HCT116 (cell line): ENCODE results near the gene IRF9. TPM values are rescaled to one million over a fixed set of nuclear protein-coding genes. Genes with fewer than 3 reads are reported as not detected.

Experiments used
- ATAC-seq: fragments of 200-7000 bp; cut with Tn5 transposase; 2 replicates; pipeline ENCODE4 v1.9.1; 2020; ENCODE audit warnings: mild to moderate bottlenecking, moderate library complexity
- BruUV-seq: library from RNA; stranded (reverse); fragments of 400-500 nt; replicated peaks from 2 replicates; lab custom pipeline; 2021; lab: Mats Ljungman, UMichigan
- CTCF ChIA-PET: fragments of 300-600 bp; sonication (Branson Sonifier 250); formaldehyde crosslinking; loops from one replicate; lab custom pipeline; 2021; ENCODE audit warnings: antibody characterized with exemption; lab: Charles Lee
- POLR2A ChIA-PET: fragments of 300-600, 350-600 bp; sonication (Branson Sonifier 250); formaldehyde crosslinking; loops from one replicate; lab custom pipeline; 2021; ENCODE audit warnings: antibody characterized with exemption; lab: Charles Lee
- RAD21 ChIA-PET, 2 experiments: fragments of 300-600 bp; sonication (Branson Sonifier 250); formaldehyde crosslinking; loops; one replicate each; lab custom pipeline; 2023; ENCODE audit warnings: low total read pairs in 2 of 2; ENCODE audit not compliant: uncharacterized antibody in 2 of 2, unreplicated experiment in 2 of 2, low non-redundant PET in 1 of 2; lab: Charles Lee
- DNase-seq: peaks from one replicate; pipeline ENCODE4 v3.0.0-alpha.2; 2010; ENCODE audit warnings: low read depth, low spot score
- H2AFZ ChIP-seq: fragments of 200-600 bp; shearing (Covaris generic), sonication (generic); 2 replicates; pipeline ENCODE4 v1.6.1; 2017; ENCODE audit warnings: low read depth, mixed run types, mixed read lengths, antibody characterized with exemption, low read length; ENCODE audit not compliant: poor library complexity, severe bottlenecking
- H3K27ac ChIP-seq: 2 replicates; pipeline ENCODE4 v1.5.1; 2012; ENCODE audit warnings: low read depth, low read length
- H3K27me3 ChIP-seq: fragments of 200-600 bp; sonication (generic); 2 replicates; pipeline ENCODE4 v1.6.1; 2016; ENCODE audit warnings: mixed run types, low read length, mixed read lengths; ENCODE audit not compliant: insufficient read depth
- H3K36me3 ChIP-seq, 2 experiments: fragments of 200-500 bp in 1 of 2; fragments of 200-600 bp in 1 of 2; sonication (Bioruptor generic) in 1 of 2; sonication (generic) in 1 of 2; 2 replicates each; pipeline versions ENCODE4 v1.5.1 to v1.6.1; 2014 to 2016; ENCODE audit warnings: low read length in 2 of 2, inconsistent platforms in 1 of 2, mixed read lengths in 1 of 2, mixed run types in 1 of 2; ENCODE audit not compliant: insufficient read depth in 2 of 2, control insufficient read depth in 1 of 2
- H3K4me1 ChIP-seq, 2 experiments: fragments of 200-600 bp in 1 of 2; sonication (generic) in 1 of 2; 2 replicates each; pipeline versions ENCODE4 v1.5.1 to v1.6.1; 2012 to 2017; ENCODE audit warnings: low read length in 2 of 2, inconsistent platforms in 1 of 2, mild to moderate bottlenecking in 1 of 2, mixed read lengths in 1 of 2, mixed run types in 1 of 2, moderate library complexity in 1 of 2; ENCODE audit not compliant: insufficient read depth in 2 of 2, control insufficient read depth in 1 of 2
- H3K4me2 ChIP-seq: fragments of 200-600 bp; sonication (generic); 2 replicates; pipeline ENCODE4 v1.6.1; 2017; ENCODE audit warnings: mixed run types, low read length, mixed read lengths
- H3K4me3 ChIP-seq, 2 experiments: fragments of 200-600 bp in 1 of 2; sonication (generic) in 1 of 2; replicated peaks in 1 of 2; 2 replicates each; pipeline ENCODE4 v1.5.1; 2011 to 2016; ENCODE audit warnings: low read length in 2 of 2, control low read depth in 1 of 2, low read depth in 1 of 2, mild to moderate bottlenecking in 1 of 2, mixed read lengths in 1 of 2, mixed run types in 1 of 2
- H3K79me2 ChIP-seq: fragments of 200-600 bp; sonication (generic); 2 replicates; pipeline ENCODE4 v1.6.1; 2017; ENCODE audit warnings: mild to moderate bottlenecking, mixed run types, low read length, moderate library complexity, mixed read lengths; ENCODE audit not compliant: insufficient read depth
- H3K9ac ChIP-seq: fragments of 200-600 bp; sonication (generic); 2 replicates; pipeline ENCODE4 v1.6.1; 2016; ENCODE audit warnings: low read length, mixed read lengths
- H3K9me2 ChIP-seq: fragments of 200-600 bp; sonication (generic), shearing (Covaris generic); 2 replicates; pipeline ENCODE4 v1.6.1; 2017; ENCODE audit warnings: mixed run types, mild to moderate bottlenecking, moderate library complexity; ENCODE audit not compliant: insufficient read depth
- H3K9me3 ChIP-seq, 2 experiments: fragments of 200-500 bp in 1 of 2; fragments of 200-600 bp in 1 of 2; sonication (Bioruptor generic) in 1 of 2; sonication (generic) in 1 of 2; 2 replicates each; pipeline ENCODE4 v1.6.1; 2014 to 2017; ENCODE audit warnings: low read length in 2 of 2, mixed read lengths in 2 of 2, inconsistent platforms in 1 of 2, low read depth in 1 of 2, mild to moderate bottlenecking in 1 of 2, mixed run types in 1 of 2, moderate library complexity in 1 of 2; ENCODE audit not compliant: control insufficient read depth in 1 of 2, insufficient read depth in 1 of 2
- H4K20me1 ChIP-seq: fragments of 200-600 bp; sonication (generic), shearing (Covaris generic); 2 replicates; pipeline ENCODE4 v1.6.1; 2017; ENCODE audit warnings: mixed run types, mild to moderate bottlenecking, moderate library complexity; ENCODE audit not compliant: insufficient read depth
- EZH2 ChIP-seq: fragments of 200-600 bp; sonication (generic); IDR thresholded peaks from 2 replicates; pipeline ENCODE4 v1.6.1; 2017; ENCODE audit warnings: antibody characterized with exemption, mixed run types
- POLR2A ChIP-seq: IDR thresholded peaks from 2 replicates; pipeline ENCODE4 v1.7.0; 2011; ENCODE audit warnings: borderline replicate concordance; ENCODE audit not compliant: insufficient read depth, insufficient read length; ENCODE audit errors: extremely low read depth
- POLR2AphosphoS5 ChIP-seq: IDR thresholded peaks from 2 replicates; pipeline ENCODE4 v1.6.1; 2011; ENCODE audit warnings: mild to moderate bottlenecking, low read depth, low read length, moderate library complexity
- RAD21 ChIP-seq: IDR thresholded peaks from 2 replicates; pipeline ENCODE4 v1.6.1; 2012; ENCODE audit warnings: low read depth, mild to moderate bottlenecking
- SIN3A ChIP-seq: IDR thresholded peaks from 2 replicates; pipeline ENCODE4 v1.6.1; 2012; ENCODE audit warnings: low read depth
- SP1 ChIP-seq: IDR thresholded peaks from 2 replicates; pipeline ENCODE4 v1.6.1; 2012; ENCODE audit warnings: low read depth
- intact Hi-C: fragments of 100-400 bp; cut with micrococcal nuclease; formaldehyde crosslinking; loops from 2 replicates; pipeline ENCODE4 v1.10.0; 2022
- total RNA-seq: library from RNA; stranded (reverse); gene quantifications from one replicate; pipeline ENCODE4 v1.2.1, GENCODE V29; 2021; ENCODE audit not compliant: unreplicated experiment
- TF ChIP-seq, protein P1 (sequence below): IDR thresholded peaks from 2 replicates; pipeline ENCODE4 v1.6.1; 2011; ENCODE audit warnings: mild to moderate bottlenecking, low read length, moderate library complexity; ENCODE audit not compliant: insufficient replicate concordance; ENCODE audit errors: extremely low read depth

The IRF9 gene
- total RNA-seq, 1 experiment from 2014 or later, result 21.7 TPM

DNA sequence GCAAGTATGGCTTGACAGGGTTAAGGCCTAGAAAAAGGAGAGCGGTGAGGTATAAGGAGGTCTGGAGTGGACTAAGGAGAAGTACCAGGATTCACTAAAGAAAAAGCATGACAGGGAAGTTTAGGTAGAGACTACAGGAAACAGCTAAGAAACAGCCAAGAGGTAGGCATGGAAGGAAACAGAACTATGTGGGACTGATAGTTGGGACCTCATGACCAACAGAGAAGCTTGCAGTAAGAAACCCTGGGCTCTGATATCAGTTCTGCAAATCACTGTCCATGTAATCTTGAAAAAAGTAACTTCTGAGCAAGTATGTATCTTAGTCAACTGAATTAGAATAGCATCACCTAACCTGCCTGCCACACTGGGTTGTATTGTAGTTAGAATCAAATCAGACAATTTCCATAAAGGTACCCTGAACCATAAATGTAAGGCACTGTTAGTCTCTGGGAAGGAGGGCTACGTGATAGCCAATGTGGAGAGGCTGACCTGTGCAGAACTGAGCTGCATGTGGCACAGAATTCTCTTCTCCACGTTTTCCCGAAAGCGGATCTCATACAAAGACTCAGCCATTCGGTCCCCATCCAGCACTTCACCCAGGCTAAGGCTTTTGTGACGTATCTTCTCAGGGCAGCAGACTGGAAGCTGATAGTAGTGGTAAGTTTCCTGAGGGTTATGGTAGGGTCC, 33.3 kb downstream of the IRF9 start:
- intact Hi-C loops, result no loop called here

DNA sequence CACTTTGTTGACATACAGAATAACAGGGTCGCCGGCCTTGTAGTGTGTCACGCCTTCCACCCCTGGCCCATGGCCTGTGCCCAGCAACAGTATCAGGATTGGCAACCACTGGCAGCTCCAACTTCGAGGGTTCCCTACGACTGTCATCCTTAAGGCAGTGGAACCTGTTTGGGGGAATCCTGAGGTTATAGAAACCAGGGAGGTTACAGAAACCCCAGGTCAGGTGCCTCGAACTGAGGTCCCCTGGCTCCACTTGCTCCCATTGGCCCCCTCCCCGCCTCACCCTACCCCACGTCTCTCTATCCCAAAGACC, 33.8 kb downstream of the IRF9 start:
- no peaks in the 10 kb centered on the region for H3K9me3 ChIP-seq
- RAD21 ChIA-PET, result no interaction called here
- BruUV-seq, result no TSS peak
- peak overlapping the region; percentile 84 for H3K4me2 ChIP-seq
- peak overlapping the region; percentile 96 for H3K27ac ChIP-seq
- H3K4me3 ChIP-seq, result peak overlapping the region; percentile 85 to 88
- peaks cover 14 to 26% of the 10 kb centered on the region in 2 experiments for H3K4me1 ChIP-seq
- H3K27me3 ChIP-seq, result no peaks in the 10 kb centered on the region
- ATAC-seq, result no peak
- intact Hi-C loops, result no loop called here
- H3K9ac ChIP-seq, result peak overlapping the region; percentile 91
- CTCF ChIA-PET, result no interaction called here
- TF ChIP-seq EZH2, result no peak
- TF ChIP-seq SIN3A, result no peak
- TF ChIP-seq, protein P1, sequence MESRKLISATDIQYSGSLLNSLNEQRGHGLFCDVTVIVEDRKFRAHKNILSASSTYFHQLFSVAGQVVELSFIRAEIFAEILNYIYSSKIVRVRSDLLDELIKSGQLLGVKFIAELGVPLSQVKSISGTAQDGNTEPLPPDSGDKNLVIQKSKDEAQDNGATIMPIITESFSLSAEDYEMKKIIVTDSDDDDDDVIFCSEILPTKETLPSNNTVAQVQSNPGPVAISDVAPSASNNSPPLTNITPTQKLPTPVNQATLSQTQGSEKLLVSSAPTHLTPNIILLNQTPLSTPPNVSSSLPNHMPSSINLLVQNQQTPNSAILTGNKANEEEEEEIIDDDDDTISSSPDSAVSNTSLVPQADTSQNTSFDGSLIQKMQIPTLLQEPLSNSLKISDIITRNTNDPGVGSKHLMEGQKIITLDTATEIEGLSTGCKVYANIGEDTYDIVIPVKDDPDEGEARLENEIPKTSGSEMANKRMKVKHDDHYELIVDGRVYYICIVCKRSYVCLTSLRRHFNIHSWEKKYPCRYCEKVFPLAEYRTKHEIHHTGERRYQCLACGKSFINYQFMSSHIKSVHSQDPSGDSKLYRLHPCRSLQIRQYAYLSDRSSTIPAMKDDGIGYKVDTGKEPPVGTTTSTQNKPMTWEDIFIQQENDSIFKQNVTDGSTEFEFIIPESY, result no peak
- no peak for TF ChIP-seq POLR2A
- TF ChIP-seq, all 23 proteins: peak for 0
- Histone ChIP-seq H3K36me3 (peaks cover 12% of the 10 kb centered on the region in 2 experiments; a peak in 3 of 4 replicates), H3K79me2 (peaks cover 33% of the 10 kb centered on the region), H2AFZ (no peak overlapping the region), H4K20me1 (no peaks in the 10 kb centered on the region), H3K9me2 (no peaks in the 10 kb centered on the region)
- no peak for DNase-seq
- POLR2A ChIA-PET, result interaction anchor here (1.3 to 1.9 kb wide), 2 partner anchors 12 to 19 kb away, joined by 4 to 8 read pairs; partner anchors contain the start of gene CHMP4A

More for the DNA sequence above, 33.3 kb downstream of the IRF9 start:
- no peak for DNase-seq
- H3K27ac ChIP-seq, result peak overlapping the region; percentile 96
- H3K9me3 ChIP-seq, result no peaks in the 10 kb centered on the region
- ChIA-PET POLR2A (interaction anchor here (1.3 to 1.9 kb wide), 2 partner anchors 12 to 19 kb away, joined by 4 to 8 read pairs; partner anchors contain the start of gene CHMP4A), CTCF (no interaction called here)
- H3K4me3 ChIP-seq, result peak overlapping the region; percentile 85 to 88
- peak overlapping the region; percentile 91; the same call in 1 of the 2 replicates for H3K9ac ChIP-seq
- peak overlapping the region; percentile 84 for H3K4me2 ChIP-seq
- peaks cover 18 to 30% of the 10 kb centered on the region in 2 experiments for H3K4me1 ChIP-seq
- no peak overlapping the region for H2AFZ ChIP-seq
- H4K20me1 ChIP-seq, result no peaks in the 10 kb centered on the region
- peaks cover 12% of the 10 kb centered on the region in 2 experiments; a peak in 3 of 4 replicates for H3K36me3 ChIP-seq
- TF ChIP-seq POLR2AphosphoS5 (no peak), RAD21 (no peak), SP1 (no peak)
- TF ChIP-seq, all 23 proteins: peak for 0
- Histone ChIP-seq H3K27me3 (no peaks in the 10 kb centered on the region), H3K9me2 (no peaks in the 10 kb centered on the region), H3K79me2 (peaks cover 33% of the 10 kb centered on the region)
- RAD21 ChIA-PET, result no interaction called here
- no peak for ATAC-seq
- BruUV-seq, result TSS peak; percentile 56
